ENCODE data around the gene CCDC177.

Gene CCDC177

GRCh38 chr14:69574263-69574953 lies at the start of gene CCDC177:
Gene CCDC177 (minus strand): TSS chr14:69574871. CDS start chr14:69573622, 1,249 bp downstream.
- H3K4me3 ChIP-seq (ENCODE audit: low read depth, low read length) = peak within 1 kb of the TSS; percentile 37

- no peak overlapping the region for H3K4me3 ChIP-seq (ENCODE audit: low read depth, low read length)
Measured at GRCh38 chr14:69624136-69624535, 49.5 kb upstream of the CCDC177 start.

GRCh38 chr14:69620981-69621380 lies 46.3 kb upstream of the CCDC177 start:
- no peak overlapping the region for H3K4me3 ChIP-seq (ENCODE audit: low read depth, low read length)

GRCh38 chr14:69620211-69620611 lies 45.5 kb upstream of the CCDC177 start:
- no peak overlapping the region for H3K4me3 ChIP-seq (ENCODE audit: low read depth, low read length)

- no peak overlapping the region for H3K4me3 ChIP-seq (ENCODE audit: low read depth, low read length)
Measured at GRCh38 chr14:69619012-69619411, 44.3 kb upstream of the CCDC177 start.

GRCh38 chr14:69617796-69618195 lies 43.1 kb upstream of the CCDC177 start:
- H3K4me3 ChIP-seq (ENCODE audit: low read depth, low read length) = no peak overlapping the region

GRCh38 chr14:69616408-69616773 lies 41.7 kb upstream of the CCDC177 start:
- H3K4me3 ChIP-seq (ENCODE audit: low read depth, low read length) = no peak overlapping the region

GRCh38 chr14:69615496-69616407 lies 41.1 kb upstream of the CCDC177 start:
- H3K4me3 ChIP-seq (ENCODE audit: low read depth, low read length) = no peak overlapping the region

GRCh38 chr14:69615121-69615495 lies 40.4 kb upstream of the CCDC177 start:
- no peak overlapping the region for H3K4me3 ChIP-seq (ENCODE audit: low read depth, low read length)

- H3K4me3 ChIP-seq (ENCODE audit: low read depth, low read length) = no peak overlapping the region
Measured at GRCh38 chr14:69614592-69614991, 39.9 kb upstream of the CCDC177 start.

- no peak overlapping the region for H3K4me3 ChIP-seq (ENCODE audit: low read depth, low read length)
Measured at GRCh38 chr14:69613312-69614073, 38.8 kb upstream of the CCDC177 start.

GRCh38 chr14:69612783-69613130 lies 38.1 kb upstream of the CCDC177 start:
- peak overlapping the region; percentile 60 for H3K4me3 ChIP-seq (ENCODE audit: low read depth, low read length)

GRCh38 chr14:69612014-69612782 lies 37.5 kb upstream of the CCDC177 start:
- H3K4me3 ChIP-seq (ENCODE audit: low read depth, low read length) = peak overlapping the region; percentile 60

- peak within 1 kb of the TSS; percentile 60 for H3K4me3 ChIP-seq (ENCODE audit: low read depth, low read length)
Measured at GRCh38 chr14:69611172-69612013, 36.7 kb upstream of the CCDC177 start, which contains the start of gene SUSD6. Gene SUSD6 (plus strand): TSS chr14:69611596. CDS start chr14:69658593, 46,997 bp downstream.

GRCh38 chr14:69610874-69611171 lies 36.2 kb upstream of the CCDC177 start:
- H3K4me3 ChIP-seq (ENCODE audit: low read depth, low read length) = peak overlapping the region; percentile 59

GRCh38 chr14:69610020-69610873 lies 35.6 kb upstream of the CCDC177 start:
- H3K4me3 ChIP-seq (ENCODE audit: low read depth, low read length) = peak overlapping the region; percentile 59

- no peak overlapping the region for H3K4me3 ChIP-seq (ENCODE audit: low read depth, low read length)
Measured at GRCh38 chr14:69606258-69607184, 31.9 kb upstream of the CCDC177 start.

GRCh38 chr14:69605738-69606137 lies 31.1 kb upstream of the CCDC177 start:
- H3K4me3 ChIP-seq (ENCODE audit: low read depth, low read length) = no peak overlapping the region
